ES-I3 (cell line): Measurements from ENCODE around the gene PLIN4.
A peak's percentile ranks its signal among the peaks of the same experiment; 100 is the strongest.
"Not testable (repeated sequence)": the region's sequence is repeated elsewhere in the genome, so short reads cannot be mapped to it uniquely, and the experiment has no call there.

Experiments used
- H3K36me3 ChIP-seq: 2 replicates; pipeline ENCODE4 v1.6.1; 2013; ENCODE audit warnings: mild to moderate bottlenecking, low read length, control low read depth, moderate library complexity; ENCODE audit not compliant: insufficient read depth
- H3K4me1 ChIP-seq: 2 replicates; pipeline ENCODE4 v1.6.1; 2013; ENCODE audit warnings: mild to moderate bottlenecking, control low read depth, low read length; ENCODE audit not compliant: insufficient read depth
- H3K9ac ChIP-seq: 2 replicates; pipeline ENCODE4 v1.6.1; 2013; ENCODE audit warnings: low read depth, mild to moderate bottlenecking, low read length, moderate library complexity
- H3K9me3 ChIP-seq: 2 replicates; pipeline ENCODE4 v1.6.1; 2013; ENCODE audit warnings: mild to moderate bottlenecking, low read length, moderate library complexity; ENCODE audit not compliant: control insufficient read depth, insufficient read depth

The PLIN4 gene

GRCh38 chr19:4518345-4519171 lies at the start of gene PLIN4:
TSS of gene PLIN4 (minus strand) at chr19:4518486. CDS start at chr19:4518272, 214 bp downstream.
- Histone ChIP-seq H3K9me3 (no peaks in the 10 kb centered on the region), H3K9ac (no peak within 1 kb of the TSS), H3K4me1 (peaks cover 7% of the 10 kb centered on the region; the same call in 1 of the 2 replicates), H3K36me3 (no peaks in the 10 kb centered on the region)

GRCh38 chr19:4567584-4568071 lies 49.3 kb upstream of the PLIN4 start:
- Histone ChIP-seq H3K4me1 (no peaks in the 10 kb centered on the region; the same call in 1 of the 2 replicates), H3K9me3 (no peaks in the 10 kb centered on the region), H3K36me3 (no peaks in the 10 kb centered on the region), H3K9ac (no peak overlapping the region)

GRCh38 chr19:4566402-4567051 lies 48.2 kb upstream of the PLIN4 start:
- H3K4me1 ChIP-seq: no peaks in the 10 kb centered on the region; the same call in 1 of the 2 replicates
- no peaks in the 10 kb centered on the region for H3K36me3 ChIP-seq
- no peaks in the 10 kb centered on the region for H3K9me3 ChIP-seq
- no peak overlapping the region for H3K9ac ChIP-seq

GRCh38 chr19:4563562-4563961 lies 45.3 kb upstream of the PLIN4 start:
- not testable (repeated sequence) for H3K36me3 ChIP-seq, H3K4me1 ChIP-seq, H3K9ac ChIP-seq, H3K9me3 ChIP-seq

GRCh38 chr19:4562085-4562484 lies 43.8 kb upstream of the PLIN4 start:
- H3K9ac ChIP-seq, H3K4me1 ChIP-seq, H3K9me3 ChIP-seq, H3K36me3 ChIP-seq: not testable (repeated sequence)

GRCh38 chr19:4559569-4559968 lies 41.3 kb upstream of the PLIN4 start, which contains the start of gene SEMA6B:
TSS of gene SEMA6B (minus strand) at chr19:4559684. CDS start at chr19:4558457, 1,227 bp downstream.
- H3K4me1 ChIP-seq: peaks cover 8% of the 10 kb centered on the region; the same call in 1 of the 2 replicates
- no peak within 1 kb of the TSS for H3K9ac ChIP-seq
- H3K36me3 ChIP-seq: no peaks in the 10 kb centered on the region
- no peaks in the 10 kb centered on the region for H3K9me3 ChIP-seq

- H3K36me3 ChIP-seq: no peaks in the 10 kb centered on the region
- H3K4me1 ChIP-seq: peaks cover 8% of the 10 kb centered on the region; the same call in 1 of the 2 replicates
- H3K9me3 ChIP-seq: no peaks in the 10 kb centered on the region
- H3K9ac ChIP-seq: peak overlapping the region; percentile 13; the same call in 1 of the 2 replicates
These were observed 40.0 kb upstream of the PLIN4 start for GRCh38 chr19:4557971-4558941.

GRCh38 chr19:4557144-4557970 lies 39.1 kb upstream of the PLIN4 start:
- Histone ChIP-seq H3K4me1 (peaks cover 8% of the 10 kb centered on the region; the same call in 1 of the 2 replicates), H3K9me3 (no peaks in the 10 kb centered on the region), H3K36me3 (peaks cover 5% of the 10 kb centered on the region), H3K9ac (peak overlapping the region; percentile 17; the same call in 1 of the 2 replicates)

GRCh38 chr19:4556597-4557127 lies 38.4 kb upstream of the PLIN4 start:
- Histone ChIP-seq H3K9me3 (no peaks in the 10 kb centered on the region), H3K9ac (peak overlapping the region; percentile 17; the same call in 1 of the 2 replicates), H3K4me1 (peaks cover 8% of the 10 kb centered on the region; the same call in 1 of the 2 replicates), H3K36me3 (peaks cover 5% of the 10 kb centered on the region)

GRCh38 chr19:4555657-4556561 lies 37.6 kb upstream of the PLIN4 start:
- Histone ChIP-seq H3K36me3 (peaks cover 5% of the 10 kb centered on the region), H3K9ac (no peak overlapping the region)

GRCh38 chr19:4554717-4555116 lies 36.4 kb upstream of the PLIN4 start:
- peaks cover 8% of the 10 kb centered on the region; the same call in 1 of the 2 replicates for H3K4me1 ChIP-seq
- H3K36me3 ChIP-seq: peaks cover 5% of the 10 kb centered on the region
- H3K9me3 ChIP-seq: no peaks in the 10 kb centered on the region

More at GRCh38 chr19:4555657-4556561, 37.6 kb upstream of the PLIN4 start:
- Histone ChIP-seq H3K9me3 (no peaks in the 10 kb centered on the region), H3K4me1 (peaks cover 8% of the 10 kb centered on the region; the same call in 1 of the 2 replicates)

GRCh38 chr19:4553775-4554174 lies 35.5 kb upstream of the PLIN4 start:
- peaks cover 5% of the 10 kb centered on the region for H3K36me3 ChIP-seq
- H3K9ac ChIP-seq: no peak overlapping the region
- H3K4me1 ChIP-seq: peaks cover 8% of the 10 kb centered on the region; the same call in 1 of the 2 replicates
- H3K9me3 ChIP-seq: no peaks in the 10 kb centered on the region

More at GRCh38 chr19:4554717-4555116, 36.4 kb upstream of the PLIN4 start:
- H3K9ac ChIP-seq: no peak overlapping the region
